Esophagus squamous epithelium (tissue), 4 donors: ENCODE data around the gene VIM.

Source experiments
- CTCF ChIP-seq, 6 experiments: fragments of 450-650 bp in 4 of 6; fragments of 200-600 bp in 2 of 6; sonication (generic) in 2 of 6; IDR thresholded peaks; one replicate each; pipeline ENCODE4 v1.5.1; 2016 to 2019; ENCODE audit warnings: antibody characterized with exemption in 6 of 6, mild to moderate bottlenecking in 4 of 6, moderate library complexity in 4 of 6
- POLR2A ChIP-seq, 4 donors: fragments of 450-650 bp; IDR thresholded peaks; one replicate each; pipeline ENCODE4 v1.6.1; 2017; ENCODE audit warnings: antibody characterized with exemption in 4 of 4, mild to moderate bottlenecking in 4 of 4, moderate library complexity in 3 of 4

- TF ChIP-seq CTCF (IDR thresholded peaks at IDR 0.05) (no peak), POLR2A (IDR thresholded peaks at IDR 0.05) (no peak)
Measured at GRCh38 chr10:17232276-17232960, 4.4 kb downstream of the VIM start.
